ENCODE data around the gene THAP11. TPM values are rescaled to one million over a fixed set of nuclear protein-coding genes. Genes with fewer than 3 reads are reported as not detected.

THAP11 gene
- total RNA-seq, 1 donor from 2014 or later, result 34.2 TPM

DNA sequence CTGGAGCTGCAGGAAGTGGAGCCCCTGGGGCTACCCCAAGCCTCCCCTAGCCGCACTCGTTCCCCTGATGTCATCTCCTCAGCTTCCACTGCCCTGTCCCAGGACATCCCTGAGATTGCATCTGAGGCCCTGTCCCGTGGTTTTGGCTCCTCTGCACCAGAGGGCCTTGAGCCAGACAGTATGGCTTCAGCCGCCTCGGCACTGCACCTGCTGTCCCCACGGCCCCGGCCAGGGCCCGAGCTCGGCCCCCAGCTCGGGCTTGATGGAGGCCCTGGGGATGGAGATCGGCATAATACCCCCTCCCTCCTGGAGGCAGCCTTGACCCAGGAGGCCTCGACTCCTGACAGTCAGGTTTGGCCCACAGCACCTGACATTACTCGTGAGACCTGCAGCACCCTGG lies 38.5 kb downstream of the THAP11 start:
- TF ChIP-seq CTCF (IDR thresholded peaks at IDR 0.05; ENCODE audit: insufficient read depth, low read length, severe bottlenecking), result no peak
- DNase-seq (ENCODE audit: low read depth), result no peak
- Histone ChIP-seq H3K4me3 (ENCODE audit: low read depth, low read length) (no peak overlapping the region), H3K27me3 (ENCODE audit: control insufficient read depth, insufficient read depth, low read length) (no peaks in the 10 kb centered on the region), H3K36me3 (ENCODE audit: control insufficient read depth, insufficient read depth, low read length) (peaks cover 57% of the 10 kb centered on the region)
- no peak for FAIRE-seq

GRCh38 chr16:67881621-67882161 lies 39.6 kb downstream of the THAP11 start:
- Histone ChIP-seq H3K27me3 (ENCODE audit: control insufficient read depth, insufficient read depth, low read length) (no peaks in the 10 kb centered on the region), H3K4me3 (ENCODE audit: low read depth, low read length) (no peak overlapping the region), H3K36me3 (ENCODE audit: control insufficient read depth, insufficient read depth, low read length) (peaks cover 59% of the 10 kb centered on the region)
- no peak for DNase-seq (ENCODE audit: low read depth)
- TF ChIP-seq CTCF (IDR thresholded peaks at IDR 0.05; ENCODE audit: insufficient read depth, low read length, severe bottlenecking), result no peak
- peak; percentile 81 for FAIRE-seq

- Histone ChIP-seq H3K4me3 (ENCODE audit: low read depth, low read length) (no peak overlapping the region), H3K27me3 (ENCODE audit: control insufficient read depth, insufficient read depth, low read length) (no peaks in the 10 kb centered on the region), H3K36me3 (ENCODE audit: control insufficient read depth, insufficient read depth, low read length) (peaks cover 53% of the 10 kb centered on the region)
- DNase-seq (ENCODE audit: low read depth) (no peak), FAIRE-seq (no peak)
- no peak for TF ChIP-seq CTCF (IDR thresholded peaks at IDR 0.05; ENCODE audit: insufficient read depth, low read length, severe bottlenecking)
These were observed 40.4 kb downstream of the THAP11 start for GRCh38 chr16:67882374-67883145.

GRCh38 chr16:67883146-67883871 lies 41.2 kb downstream of the THAP11 start:
- FAIRE-seq (no peak), DNase-seq (ENCODE audit: low read depth) (no peak)
- Histone ChIP-seq H3K27me3 (ENCODE audit: control insufficient read depth, insufficient read depth, low read length) (no peaks in the 10 kb centered on the region), H3K4me3 (ENCODE audit: low read depth, low read length) (no peak overlapping the region), H3K36me3 (ENCODE audit: control insufficient read depth, insufficient read depth, low read length) (peaks cover 47% of the 10 kb centered on the region)
- TF ChIP-seq CTCF (IDR thresholded peaks at IDR 0.05; ENCODE audit: insufficient read depth, low read length, severe bottlenecking), result no peak

GRCh38 chr16:67883872-67884261 lies 41.7 kb downstream of the THAP11 start:
- Histone ChIP-seq H3K4me3 (ENCODE audit: low read depth, low read length) (no peak overlapping the region), H3K36me3 (ENCODE audit: control insufficient read depth, insufficient read depth, low read length) (peaks cover 42% of the 10 kb centered on the region), H3K27me3 (ENCODE audit: control insufficient read depth, insufficient read depth, low read length) (no peaks in the 10 kb centered on the region)
- TF ChIP-seq CTCF (IDR thresholded peaks at IDR 0.05; ENCODE audit: insufficient read depth, low read length, severe bottlenecking), result peak; percentile 94
- no peak for DNase-seq (ENCODE audit: low read depth)
- FAIRE-seq, result no peak

Measured in bronchial epithelial cell (primary cell).